Measurements from ENCODE around the gene PDILT.
"Not testable (repeated sequence)": the region's sequence is repeated elsewhere in the genome, so short reads cannot be mapped to it uniquely, and the experiment has no call there.

PDILT gene

DNA sequence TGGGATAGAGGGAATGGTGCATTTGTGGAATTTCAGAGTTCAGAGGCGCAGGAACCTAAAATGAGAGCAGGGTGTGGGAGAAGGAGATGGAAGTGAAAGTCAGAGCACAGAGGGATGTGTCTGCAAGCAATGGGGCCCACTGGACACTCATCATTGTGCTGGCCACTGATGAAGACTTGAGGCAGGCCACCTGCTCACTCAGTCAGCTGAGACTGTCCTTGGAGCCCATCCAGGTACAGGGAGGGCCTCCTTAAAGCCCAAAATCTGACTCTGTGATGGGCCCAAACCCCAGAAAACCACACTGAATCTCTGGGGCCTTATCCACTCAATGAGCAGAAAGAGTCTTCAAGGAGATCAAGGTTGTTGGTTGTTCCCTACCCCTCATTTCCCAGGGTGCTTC is 82.9 kb downstream of the PDILT start:
- no peak for DNase-seq (ENCODE audit: low read depth)

DNA sequence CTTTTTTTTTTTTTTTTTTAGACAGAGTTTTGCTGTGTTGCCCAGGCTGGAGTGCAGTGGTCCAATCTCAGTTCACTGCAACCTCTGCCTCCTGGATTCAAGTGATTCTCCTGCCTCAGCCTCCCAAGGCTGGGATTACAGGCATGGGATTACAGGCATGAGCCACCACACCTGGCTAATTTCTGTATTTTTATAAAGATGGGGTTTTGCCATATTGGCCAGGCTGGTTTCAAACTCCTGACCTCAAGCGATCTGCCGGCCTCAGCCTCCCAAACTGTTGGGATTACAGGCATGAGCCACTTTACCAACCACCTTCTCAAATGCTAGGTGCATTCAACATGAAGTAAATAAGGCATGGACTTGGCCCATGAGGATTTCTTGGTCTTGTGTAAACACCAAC is 83.5 kb downstream of the PDILT start:
- not testable (repeated sequence) for DNase-seq (ENCODE audit: low read depth)

DNA sequence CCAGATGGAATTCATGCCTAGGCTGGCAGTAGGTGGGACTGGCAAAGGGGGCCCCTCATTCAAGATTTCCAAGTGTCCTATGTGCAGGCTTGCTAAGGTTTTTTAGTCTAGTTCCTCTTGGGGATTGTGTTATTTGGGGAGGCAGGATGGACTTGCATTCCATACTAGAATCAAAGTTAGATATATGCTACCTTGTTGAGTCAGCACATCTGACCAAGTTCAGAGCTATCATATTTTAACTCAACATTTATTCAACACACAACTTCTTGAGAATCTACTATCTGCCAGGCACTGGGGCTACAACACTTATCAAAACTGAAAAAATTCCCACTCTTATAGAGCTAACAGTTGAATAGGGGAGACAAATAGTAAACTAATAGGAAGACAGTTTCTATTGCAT is 83.9 kb downstream of the PDILT start:
- no peak for DNase-seq (ENCODE audit: low read depth)

DNA sequence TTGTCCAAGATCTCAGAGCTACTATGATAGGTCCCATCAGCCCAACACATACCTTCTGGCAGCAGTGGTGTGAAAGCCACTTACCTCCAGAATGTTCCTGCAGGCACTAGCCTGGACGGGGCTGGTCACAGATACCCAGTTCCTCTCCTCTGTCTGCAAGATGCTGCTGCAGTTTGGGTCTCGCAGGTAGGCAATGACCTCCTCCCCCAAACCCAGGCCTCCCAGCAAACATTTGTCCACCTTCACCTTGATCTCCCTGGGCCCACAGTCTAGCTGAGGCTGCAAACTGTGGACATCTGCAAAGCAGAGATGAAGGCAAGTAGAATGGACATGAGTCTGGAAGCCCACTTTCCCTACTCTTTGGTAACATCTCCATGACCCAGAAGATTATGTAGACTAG is 84.4 kb downstream of the PDILT start:
- no peak for DNase-seq (ENCODE audit: low read depth)

DNA sequence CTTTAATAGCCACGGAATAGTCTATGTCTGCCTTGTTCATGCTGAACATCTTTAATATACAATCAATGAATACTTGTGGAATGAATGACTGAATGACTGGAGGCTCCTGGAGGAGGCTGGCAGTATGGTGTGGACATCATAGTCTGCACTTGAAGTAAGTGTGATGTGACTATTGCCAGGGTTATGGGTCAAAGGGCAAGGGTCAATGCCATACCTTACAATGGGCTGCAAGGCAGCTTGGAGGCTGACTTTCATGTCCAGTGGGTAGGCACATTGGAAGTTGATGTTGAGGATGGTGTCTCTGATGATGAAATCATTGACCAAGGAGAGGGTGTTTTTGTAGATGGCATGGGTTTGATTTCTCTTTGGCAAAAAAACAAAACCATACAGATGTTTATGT is 85.1 kb downstream of the PDILT start:
- no peak for DNase-seq (ENCODE audit: low read depth)

DNA sequence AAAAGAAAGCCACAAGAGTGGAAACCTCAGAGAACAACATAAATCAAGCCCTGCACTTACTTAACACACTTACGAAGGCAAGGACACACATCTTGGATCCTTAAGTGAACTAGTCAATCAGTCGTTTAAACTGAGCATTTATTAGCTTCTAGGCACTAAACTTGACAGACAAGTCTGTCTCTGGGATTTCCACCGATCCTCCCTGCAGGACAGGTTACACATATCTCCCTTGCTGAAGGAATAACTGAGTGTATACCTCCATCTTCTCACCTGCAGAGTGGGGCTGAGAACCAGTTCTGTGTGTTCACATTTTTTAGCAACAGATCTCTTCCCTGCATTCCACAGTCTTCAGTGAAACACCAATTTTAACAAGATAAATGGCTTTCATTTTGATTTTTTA is 86.1 kb downstream of the PDILT start:
- no peak for DNase-seq (ENCODE audit: low read depth)

DNA sequence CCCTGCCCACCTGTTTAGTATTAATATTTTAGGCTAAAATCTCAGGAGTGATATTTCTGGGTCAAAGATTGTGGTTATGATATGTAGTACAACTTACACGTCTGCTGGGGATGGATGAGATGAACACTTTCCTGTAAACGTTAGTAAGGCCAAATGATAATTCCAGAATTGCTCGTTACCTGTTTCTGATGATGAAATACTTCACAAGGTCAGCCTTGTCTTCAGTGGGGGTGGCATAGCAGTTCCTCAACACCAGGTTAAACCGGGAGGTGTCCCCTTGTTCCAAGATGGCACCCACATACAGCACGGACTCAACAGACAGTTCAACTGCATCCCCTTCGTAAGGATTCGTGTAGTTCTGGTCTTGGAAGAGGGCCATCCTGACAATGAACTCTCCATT is 86.5 kb downstream of the PDILT start:
- DNase-seq (ENCODE audit: low read depth): no peak

DNA sequence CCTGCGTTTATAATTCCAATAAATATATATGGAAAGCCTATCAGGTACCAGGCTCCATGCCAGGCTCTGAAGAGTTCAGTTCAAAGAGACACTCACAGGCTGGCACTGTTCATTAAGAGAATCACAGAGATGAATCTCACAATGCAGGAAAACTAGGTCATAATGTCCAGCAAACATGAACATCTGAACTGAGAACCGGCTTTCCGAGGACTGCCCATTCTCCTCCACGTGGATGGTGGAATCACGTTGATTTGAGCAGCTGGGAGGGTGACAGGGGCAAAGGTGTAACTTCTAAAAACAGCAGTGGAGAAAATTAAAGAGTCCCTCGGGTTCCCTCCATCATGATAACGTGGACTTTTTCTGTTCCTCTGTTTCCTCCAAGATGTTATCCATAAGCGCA is 87.4 kb downstream of the PDILT start:
- no peak for DNase-seq (ENCODE audit: low read depth)

DNA sequence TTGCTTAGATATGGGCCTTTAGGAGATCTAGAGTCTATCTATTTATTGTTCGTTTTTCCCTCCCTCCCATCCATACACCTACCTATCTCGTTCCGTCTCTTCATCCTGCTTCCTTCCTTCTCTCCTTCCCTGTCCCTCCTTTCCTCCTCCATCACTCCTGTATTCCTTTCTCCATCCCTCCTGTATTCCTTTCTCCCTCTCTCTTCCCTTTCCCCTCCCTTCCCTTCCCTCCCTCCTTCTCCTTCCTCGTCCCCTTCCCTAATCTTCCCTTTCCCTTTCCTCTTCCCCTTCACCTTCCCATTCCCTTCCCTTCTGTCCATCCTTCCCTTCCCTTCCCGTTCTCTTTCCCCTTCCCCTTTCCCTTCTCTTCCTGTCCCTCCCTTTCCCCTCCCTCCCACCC is 87.8 kb downstream of the PDILT start:
- DNase-seq (ENCODE audit: low read depth): no peak

DNA sequence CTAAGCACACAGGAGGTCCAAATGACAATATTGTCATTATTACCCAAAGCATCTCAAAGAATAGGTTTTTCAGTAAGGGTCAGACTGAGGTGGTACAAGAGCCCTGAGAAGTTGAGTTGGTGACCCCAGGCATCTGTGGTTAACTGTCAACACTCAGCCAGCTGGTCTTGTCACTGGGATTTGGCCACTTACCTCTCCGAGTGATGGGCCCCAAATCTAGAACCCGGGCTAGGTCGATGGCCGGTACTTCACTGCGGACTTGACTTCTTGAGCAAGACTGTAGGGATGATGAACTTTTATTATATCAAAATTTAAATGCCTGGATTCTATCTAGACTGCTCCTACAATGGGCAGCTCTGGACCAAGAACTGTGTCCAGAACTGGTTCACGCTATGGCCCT is 88.8 kb downstream of the PDILT start:
- no peak for DNase-seq (ENCODE audit: low read depth)

DNA sequence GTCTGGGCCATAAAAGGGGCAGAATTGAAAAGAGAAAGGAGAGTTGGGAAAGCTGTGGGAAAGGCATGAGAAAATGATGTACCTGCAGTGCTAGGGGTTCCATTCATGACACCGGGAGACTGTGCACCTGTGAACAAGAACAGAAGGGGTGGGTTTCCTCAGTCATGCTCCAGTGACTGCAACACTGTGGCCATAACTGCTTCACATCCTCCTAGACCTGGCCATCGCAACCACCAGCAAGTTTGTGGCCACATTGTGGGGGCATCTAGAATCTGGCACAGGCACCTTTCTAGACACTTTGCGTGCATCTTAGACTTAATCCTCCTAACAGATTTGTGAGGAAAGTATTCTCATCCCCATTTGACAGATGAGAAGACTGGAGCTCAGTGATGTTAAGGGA is 90.0 kb downstream of the PDILT start:
- no peak for DNase-seq (ENCODE audit: low read depth)

DNA sequence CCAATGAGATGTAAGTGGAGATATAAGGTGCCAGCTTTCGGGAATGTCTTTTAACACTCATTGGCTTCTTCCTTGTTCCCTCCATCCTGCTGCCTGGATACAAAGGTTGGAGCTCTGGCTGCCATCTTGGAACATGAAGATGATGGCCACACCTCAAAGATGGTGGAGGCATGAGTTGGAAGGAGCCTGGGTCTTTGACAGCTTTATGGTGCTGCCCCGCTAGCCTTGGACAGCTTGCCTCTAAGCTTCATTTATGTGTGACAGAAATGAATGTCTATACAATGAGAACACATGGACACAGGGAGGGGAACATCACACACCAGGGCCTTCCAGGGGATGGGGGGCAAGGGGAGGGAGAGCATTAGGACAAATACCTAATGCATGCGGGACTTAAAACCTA is 90.8 kb downstream of the PDILT start:
- no peak for DNase-seq (ENCODE audit: low read depth)

DNA sequence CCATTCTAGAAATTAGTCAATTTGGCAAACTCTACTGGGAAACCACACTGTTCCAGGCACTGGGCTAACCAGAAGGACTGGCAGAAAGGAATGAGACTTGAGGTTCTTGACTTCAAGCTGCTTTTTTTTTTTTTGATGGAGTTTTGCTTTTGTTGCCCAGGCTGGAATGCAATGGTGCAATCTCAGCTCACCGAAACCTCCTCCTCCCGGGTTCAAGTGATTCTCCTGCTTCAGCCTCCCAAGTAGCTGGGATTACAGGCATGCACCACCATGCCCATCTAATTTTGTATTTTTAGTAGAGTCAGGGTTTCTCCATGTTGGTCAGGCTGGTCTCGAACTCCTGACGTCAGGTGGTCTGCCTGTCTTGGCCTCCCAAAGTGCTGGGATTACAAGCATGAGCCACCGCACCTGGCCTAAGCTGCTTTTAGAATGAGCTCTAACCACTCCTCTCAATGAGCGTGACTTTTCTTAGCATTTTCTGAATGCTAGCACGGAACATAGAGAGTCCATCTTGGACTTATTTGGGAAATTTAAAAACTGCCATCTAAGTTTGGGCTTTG is 91.9 kb downstream of the PDILT start:
- not testable (repeated sequence) for DNase-seq (ENCODE audit: low read depth)

DNA sequence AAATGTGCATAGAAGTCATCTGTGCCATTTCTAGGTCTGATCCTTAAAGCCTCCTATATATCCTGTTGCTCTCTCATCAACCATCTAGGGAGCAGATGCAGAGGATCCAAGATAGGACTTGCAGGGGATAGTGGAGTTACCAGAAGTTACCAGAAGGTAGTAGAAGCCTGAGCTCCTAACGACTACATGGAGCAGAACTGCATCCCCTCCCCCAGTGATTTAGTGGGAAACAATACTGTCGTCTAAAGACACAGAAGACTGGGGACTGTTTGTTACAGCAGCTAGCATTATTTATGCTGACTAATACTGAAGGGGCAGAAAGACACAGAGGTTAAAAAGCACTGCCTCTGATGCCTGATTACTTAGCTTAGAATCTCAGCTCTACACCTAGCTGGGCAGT is 93.0 kb downstream of the PDILT start:
- no peak for DNase-seq (ENCODE audit: low read depth)

DNA sequence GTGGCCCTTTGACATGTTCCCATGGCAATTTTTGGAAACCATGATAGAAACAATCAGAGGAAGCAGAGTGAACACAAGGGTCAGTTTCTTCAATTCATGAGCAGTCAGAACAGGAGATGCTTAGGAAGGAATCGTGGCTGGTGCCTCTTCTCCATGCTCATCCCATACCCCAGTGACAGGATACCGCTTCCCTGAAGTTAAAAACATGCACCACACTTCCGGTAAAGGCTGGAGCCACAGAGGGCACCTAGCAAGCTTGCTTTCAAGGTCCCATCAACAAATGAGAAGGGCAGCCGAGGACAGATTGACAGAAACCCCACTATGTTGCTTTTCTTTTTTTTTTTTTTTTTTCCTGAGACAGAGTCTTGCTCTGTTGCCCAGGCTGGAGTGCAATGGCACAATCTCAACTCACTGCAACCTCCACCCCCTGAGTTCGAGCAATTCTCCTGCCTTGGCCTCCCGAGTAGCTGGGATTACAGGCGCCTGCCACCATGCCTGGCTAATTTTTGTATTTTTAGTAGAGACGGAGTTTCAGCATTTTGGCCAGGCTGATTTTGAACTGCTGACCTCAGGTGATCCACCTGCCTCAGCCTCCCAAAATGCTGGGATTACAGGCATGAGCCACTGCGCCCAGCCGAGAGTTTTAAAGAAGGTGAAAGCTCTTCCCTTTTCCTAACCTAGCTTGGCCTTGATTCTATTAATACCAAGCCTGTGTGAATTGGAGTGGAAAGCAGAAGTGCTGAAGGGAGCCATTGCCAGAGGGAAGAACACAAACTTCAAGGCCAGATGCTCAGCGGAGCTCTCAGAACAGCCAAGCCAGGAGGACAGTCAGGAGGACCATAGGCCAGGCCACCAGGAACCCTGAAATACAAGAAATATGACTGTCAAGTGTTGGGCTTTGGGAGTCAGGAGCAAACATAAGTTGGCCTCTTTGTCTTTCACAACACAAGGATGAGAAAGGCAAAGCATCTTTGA is 93.8 kb downstream of the PDILT start:
- no peak for DNase-seq (ENCODE audit: low read depth)

DNA sequence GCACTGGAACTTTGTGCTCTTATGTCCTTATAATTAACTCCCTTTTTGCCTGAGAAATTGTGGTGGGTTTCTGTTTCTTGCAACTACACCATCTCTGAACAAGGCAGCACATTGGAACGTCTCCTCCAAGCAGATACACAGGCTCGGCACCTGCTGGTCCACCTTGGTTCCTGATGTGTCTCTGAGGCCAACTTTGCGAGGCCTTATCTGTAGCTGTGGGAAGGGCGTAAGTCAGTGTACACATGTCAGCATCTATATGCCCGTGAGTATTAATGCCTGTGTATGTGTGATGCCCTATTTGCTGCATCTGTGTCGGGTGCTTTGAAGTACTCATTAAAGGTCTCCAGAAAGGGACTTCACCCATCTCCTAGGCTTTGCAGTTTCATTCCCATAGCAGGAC is 94.8 kb downstream of the PDILT start:
- DNase-seq (ENCODE audit: low read depth): no peak

All from activated T-cell treated with anti-CD3 and anti-CD28 coated beads for 24 hours (primary cell).